Caco-2 (cell line): ENCODE measurements around the gene RASGRF2. TPM values are rescaled to one million over a fixed set of nuclear protein-coding genes. Genes with fewer than 3 reads are reported as not detected.

Source experiments
- BruUV-seq: library from RNA; stranded (reverse); fragments of 400-500 nt; replicated peaks from 2 replicates; lab custom pipeline; 2021; lab: Mats Ljungman, UMichigan
- CTCF ChIA-PET: fragments of 300-600 bp; sonication (Branson Sonifier 250); formaldehyde crosslinking; loops from one replicate; lab custom pipeline; 2022; ENCODE audit warnings: antibody characterized with exemption; lab: Charles Lee
- POLR2A ChIA-PET: fragments of 300-600 bp; sonication (Branson Sonifier 250); formaldehyde crosslinking; loops from one replicate; lab custom pipeline; 2022; ENCODE audit warnings: antibody characterized with exemption; lab: Charles Lee
- DNase-seq, 2 experiments: peaks; one replicate each; pipeline versions ENCODE4 v3.0.0 to v3.0.0-alpha.2; 2020 to 2022
- H3K27me3 ChIP-seq: replicated peaks from 2 replicates; pipeline ENCODE4 v1.6.0; 2011; ENCODE audit warnings: low read length; ENCODE audit not compliant: control insufficient read depth, insufficient read depth
- H3K36me3 ChIP-seq: 2 replicates; pipeline ENCODE4 v1.5.1; 2011; ENCODE audit warnings: low read length; ENCODE audit not compliant: control insufficient read depth, insufficient read depth
- H3K4me1 ChIP-seq: fragments of 250-450 bp; sonication (Bioruptor Pico); 2 replicates; pipeline ENCODE4 v1.5.1; 2020; ENCODE audit warnings: mild to moderate bottlenecking
- H3K4me3 ChIP-seq: 2 replicates; pipeline ENCODE4 v1.5.1; 2011; ENCODE audit warnings: low read depth, mild to moderate bottlenecking, control low read depth, low read length
- H3K9me3 ChIP-seq: fragments of 250-450 bp; sonication (Bioruptor Pico); 2 replicates; pipeline ENCODE4 v1.5.1; 2020; ENCODE audit warnings: mild to moderate bottlenecking, moderate library complexity
- H3K27ac Mint-ChIP-seq: one replicate; pipeline ENCODE4 v1.8.0; 2022; ENCODE audit warnings: mixed read lengths; ENCODE audit not compliant: unreplicated experiment
- H3K27me3 Mint-ChIP-seq: one replicate; pipeline ENCODE4 v1.8.0; 2022; ENCODE audit warnings: mixed read lengths; ENCODE audit not compliant: insufficient read depth, unreplicated experiment
- H3K36me3 Mint-ChIP-seq: one replicate; pipeline ENCODE4 v1.8.0; 2022; ENCODE audit warnings: mild to moderate bottlenecking, mixed read lengths; ENCODE audit not compliant: insufficient read depth, unreplicated experiment
- H3K4me1 Mint-ChIP-seq: one replicate; pipeline ENCODE4 v1.8.0; 2022; ENCODE audit warnings: low read depth, mixed read lengths; ENCODE audit not compliant: unreplicated experiment
- H3K4me3 Mint-ChIP-seq: one replicate; pipeline ENCODE4 v1.8.0; 2022; ENCODE audit warnings: mild to moderate bottlenecking, moderate library complexity, mixed read lengths; ENCODE audit not compliant: unreplicated experiment
- H3K9me3 Mint-ChIP-seq: one replicate; pipeline ENCODE4 v1.8.0; 2022; ENCODE audit warnings: mixed read lengths; ENCODE audit not compliant: unreplicated experiment
- intact Hi-C: fragments of 100-400 bp; cut with micrococcal nuclease; formaldehyde crosslinking; loops from one replicate; pipeline ENCODE4 v1.10.0; 2022; ENCODE audit not compliant: unreplicated experiment
- total RNA-seq: library from RNA; stranded (reverse); gene quantifications from 2 replicates; pipeline ENCODE4 v1.2.3, GENCODE V29; 2022
- TF ChIP-seq, protein P1 (sequence below), 2 experiments: fragments of 200-600 bp in 1 of 2; IDR thresholded peaks; 1 replicate in 1 of 2; 2 replicates in 1 of 2; pipeline versions ENCODE4 v1.5.1 to v1.8.0; 2011 to 2022; ENCODE audit warnings: antibody characterized with exemption in 1 of 2, control low read depth in 1 of 2, inconsistent platforms in 1 of 2, low read depth in 1 of 2, low read length in 1 of 2, mild to moderate bottlenecking in 1 of 2, moderate library complexity in 1 of 2; ENCODE audit not compliant: insufficient read depth in 1 of 2, severe bottlenecking in 1 of 2, unreplicated experiment in 1 of 2

RASGRF2 gene
- total RNA-seq, 1 experiment from 2014 or later: 23.1 TPM

DNA sequence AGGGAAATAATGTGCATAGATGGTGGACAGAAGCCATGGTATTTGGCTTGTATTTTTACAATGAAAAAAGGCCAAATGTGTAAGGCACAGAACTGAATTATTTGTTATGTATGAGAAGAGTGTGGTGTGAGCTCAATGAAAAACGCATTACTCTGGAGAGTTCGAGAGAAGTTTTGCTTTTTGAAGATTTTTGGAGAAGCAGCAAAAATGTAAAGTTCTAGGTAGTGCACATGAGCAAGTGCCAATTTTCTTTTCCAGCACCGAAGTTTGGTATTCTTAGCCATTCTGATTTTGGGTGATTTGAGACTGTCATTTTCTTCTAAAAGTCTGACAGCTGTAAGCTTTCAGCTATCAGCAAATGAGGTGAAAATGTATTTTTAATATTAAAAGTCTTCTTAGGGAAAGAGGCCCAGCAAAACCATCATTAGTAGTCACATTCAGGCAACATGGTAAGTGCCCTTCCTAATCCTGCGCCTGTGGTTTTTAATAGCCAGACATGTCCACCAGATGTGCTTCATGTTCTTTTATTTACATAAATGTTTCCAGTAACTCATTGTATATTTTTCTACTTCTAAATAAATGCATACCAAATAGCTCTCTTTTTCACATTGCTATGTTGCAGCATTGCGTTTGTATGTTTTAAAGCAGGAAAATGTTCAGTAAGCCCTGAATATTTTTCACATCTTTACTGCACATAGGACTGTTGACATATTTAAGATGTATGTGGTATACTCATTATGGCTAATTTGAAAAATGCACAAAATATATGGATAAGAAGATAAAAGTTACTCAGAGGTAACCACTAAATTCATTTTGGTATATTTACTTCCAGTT is 50.4 kb downstream of the RASGRF2 start:
- H3K27ac Mint-ChIP-seq: no peak overlapping the region
- Histone ChIP-seq H3K4me1 (no peaks in the 10 kb centered on the region), H3K9me3 (no peaks in the 10 kb centered on the region), H3K36me3 (no peaks in the 10 kb centered on the region), H3K4me3 (no peak overlapping the region), H3K27me3 (no peaks in the 10 kb centered on the region)
- H3K4me3 Mint-ChIP-seq: no peak overlapping the region
- no peak for DNase-seq
- H3K9me3 Mint-ChIP-seq: no peaks in the 10 kb centered on the region
- TF ChIP-seq, protein P1, sequence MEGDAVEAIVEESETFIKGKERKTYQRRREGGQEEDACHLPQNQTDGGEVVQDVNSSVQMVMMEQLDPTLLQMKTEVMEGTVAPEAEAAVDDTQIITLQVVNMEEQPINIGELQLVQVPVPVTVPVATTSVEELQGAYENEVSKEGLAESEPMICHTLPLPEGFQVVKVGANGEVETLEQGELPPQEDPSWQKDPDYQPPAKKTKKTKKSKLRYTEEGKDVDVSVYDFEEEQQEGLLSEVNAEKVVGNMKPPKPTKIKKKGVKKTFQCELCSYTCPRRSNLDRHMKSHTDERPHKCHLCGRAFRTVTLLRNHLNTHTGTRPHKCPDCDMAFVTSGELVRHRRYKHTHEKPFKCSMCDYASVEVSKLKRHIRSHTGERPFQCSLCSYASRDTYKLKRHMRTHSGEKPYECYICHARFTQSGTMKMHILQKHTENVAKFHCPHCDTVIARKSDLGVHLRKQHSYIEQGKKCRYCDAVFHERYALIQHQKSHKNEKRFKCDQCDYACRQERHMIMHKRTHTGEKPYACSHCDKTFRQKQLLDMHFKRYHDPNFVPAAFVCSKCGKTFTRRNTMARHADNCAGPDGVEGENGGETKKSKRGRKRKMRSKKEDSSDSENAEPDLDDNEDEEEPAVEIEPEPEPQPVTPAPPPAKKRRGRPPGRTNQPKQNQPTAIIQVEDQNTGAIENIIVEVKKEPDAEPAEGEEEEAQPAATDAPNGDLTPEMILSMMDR (IDR thresholded peaks at IDR 0.05; ENCODE audit: insufficient read depth in 1 of 2, low read depth in 1 of 2, low read length in 1 of 2, severe bottlenecking in 1 of 2, unreplicated experiment in 1 of 2): no peak
- ChIA-PET POLR2A (no interaction called here), CTCF (no interaction called here)
- H3K36me3 Mint-ChIP-seq: no peaks in the 10 kb centered on the region
- intact Hi-C loops: no loop called here
- H3K4me1 Mint-ChIP-seq: no peaks in the 10 kb centered on the region
- no TSS peak for BruUV-seq
- no peaks in the 10 kb centered on the region for H3K27me3 Mint-ChIP-seq

DNA sequence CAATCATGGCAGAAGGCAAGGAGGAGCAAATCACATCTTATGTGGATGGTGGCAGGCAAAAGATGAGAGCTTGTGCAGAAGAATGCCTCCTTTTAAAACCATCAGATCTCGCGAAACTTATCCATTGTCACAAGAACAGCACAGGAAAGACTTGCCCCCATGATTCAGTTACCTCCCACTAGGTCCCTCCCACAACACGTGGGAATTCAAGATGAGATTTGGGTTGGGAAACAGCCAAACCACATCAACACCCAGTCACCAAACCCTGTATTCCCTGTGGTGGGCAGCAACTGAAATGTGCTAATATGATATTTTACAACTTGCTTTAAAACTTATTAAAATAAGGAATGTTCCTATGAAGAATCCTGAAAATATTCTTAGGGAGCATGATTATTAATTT is 54.2 kb downstream of the RASGRF2 start:
- no peaks in the 10 kb centered on the region for H3K4me1 ChIP-seq
- no peak overlapping the region for H3K4me3 ChIP-seq
- Mint-ChIP-seq H3K27me3 (no peaks in the 10 kb centered on the region), H3K4me1 (peaks cover 15% of the 10 kb centered on the region), H3K4me3 (no peak overlapping the region), H3K9me3 (no peaks in the 10 kb centered on the region), H3K36me3 (peaks cover 12% of the 10 kb centered on the region), H3K27ac (no peak overlapping the region)
- DNase-seq: no peak
- ChIA-PET CTCF (no interaction called here), POLR2A (no interaction called here)
- BruUV-seq: no TSS peak
- TF ChIP-seq, protein P1 (IDR thresholded peaks at IDR 0.05; ENCODE audit: insufficient read depth in 1 of 2, low read depth in 1 of 2, low read length in 1 of 2, severe bottlenecking in 1 of 2, unreplicated experiment in 1 of 2): no peak
- no peaks in the 10 kb centered on the region for H3K27me3 ChIP-seq
- intact Hi-C loops: no loop called here
- H3K36me3 ChIP-seq: no peaks in the 10 kb centered on the region
- H3K9me3 ChIP-seq: no peaks in the 10 kb centered on the region

DNA sequence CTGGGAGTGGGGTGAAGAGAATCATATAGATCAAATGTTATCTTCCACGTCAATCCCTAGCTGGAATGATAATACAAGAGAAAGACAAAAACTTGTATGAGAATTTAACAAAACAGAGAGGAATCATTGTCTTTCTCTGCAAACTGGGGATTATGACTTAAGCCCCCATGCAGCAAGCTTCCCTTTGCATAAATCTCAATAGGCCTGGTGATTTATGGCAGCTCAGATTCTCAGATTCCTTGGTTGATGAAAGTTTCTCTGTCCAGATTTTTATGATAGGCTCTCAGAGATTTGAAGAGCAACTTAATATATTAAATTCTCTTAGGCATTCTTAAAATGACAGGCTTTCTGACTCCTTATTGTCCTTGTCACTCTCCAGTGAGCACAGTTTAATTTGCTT is 56.0 kb downstream of the RASGRF2 start:
- Mint-ChIP-seq H3K4me1 (peaks cover 30% of the 10 kb centered on the region), H3K9me3 (no peaks in the 10 kb centered on the region), H3K36me3 (peaks cover 14% of the 10 kb centered on the region), H3K4me3 (no peak overlapping the region), H3K27me3 (no peaks in the 10 kb centered on the region), H3K27ac (no peak overlapping the region)
- peaks cover 15% of the 10 kb centered on the region for H3K4me1 ChIP-seq
- H3K4me3 ChIP-seq: no peak overlapping the region
- TF ChIP-seq, protein P1 (IDR thresholded peaks at IDR 0.05; ENCODE audit: insufficient read depth in 1 of 2, low read depth in 1 of 2, low read length in 1 of 2, severe bottlenecking in 1 of 2, unreplicated experiment in 1 of 2): no peak
- ChIA-PET POLR2A (no interaction called here), CTCF (no interaction called here)
- no peaks in the 10 kb centered on the region for H3K36me3 ChIP-seq
- no TSS peak for BruUV-seq
- intact Hi-C loops: no loop called here
- DNase-seq: no peak
- no peaks in the 10 kb centered on the region for H3K9me3 ChIP-seq
- no peaks in the 10 kb centered on the region for H3K27me3 ChIP-seq
